SK-N-DZ (cell line): Measurements from ENCODE around the gene RBM28.

Source experiments
- DNase-seq: peaks from one replicate; pipeline ENCODE4 v3.0.0-alpha.2; 2015; ENCODE audit warnings: low spot score
- small RNA-seq, 2 experiments: library from RNA; depleted of rRNA; stranded (forward); fragments of <200 nt; gene quantifications; one replicate each; pipeline ENCODE3, GENCODE V24; 2014

The RBM28 gene

GRCh38 chr7:128262273-128263028, 81.3 kb downstream of the RBM28 start:
- no peak for DNase-seq

DNA sequence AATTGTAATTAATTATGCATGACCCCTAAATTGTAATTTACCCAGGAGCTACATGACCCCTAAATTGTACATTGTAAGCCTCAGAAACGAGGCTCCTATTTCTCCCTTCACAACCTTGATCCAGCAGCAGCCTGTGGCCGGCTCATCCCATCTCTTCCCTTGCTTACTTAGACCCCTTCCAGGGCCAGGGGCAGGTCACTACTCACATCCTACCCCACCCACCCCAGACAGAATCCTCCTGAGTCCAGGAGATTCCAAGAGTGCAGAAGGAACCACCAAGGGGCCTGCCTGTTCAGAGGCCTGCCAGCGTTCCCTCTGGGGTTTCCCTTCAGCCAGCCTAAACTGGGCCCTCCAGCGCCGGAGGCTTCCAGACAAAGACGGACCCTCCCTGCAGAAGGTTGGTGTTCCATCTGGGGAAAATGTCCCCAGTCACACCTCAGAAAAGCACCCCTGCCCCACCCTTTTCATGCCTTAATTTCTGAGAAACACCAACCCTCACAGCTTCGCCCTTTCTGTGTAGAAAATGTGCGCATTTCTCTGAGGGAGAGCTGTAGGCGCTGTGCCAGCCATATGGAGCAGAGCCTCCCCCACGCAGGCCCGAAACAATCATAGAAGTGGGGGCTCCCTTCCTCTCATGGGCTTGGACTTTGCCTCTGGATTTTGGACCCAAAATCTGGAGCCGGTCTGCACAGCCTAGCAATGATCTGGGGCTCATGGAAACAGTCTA, 83.5 kb downstream of the RBM28 start:
- DNase-seq: no peak

DNA sequence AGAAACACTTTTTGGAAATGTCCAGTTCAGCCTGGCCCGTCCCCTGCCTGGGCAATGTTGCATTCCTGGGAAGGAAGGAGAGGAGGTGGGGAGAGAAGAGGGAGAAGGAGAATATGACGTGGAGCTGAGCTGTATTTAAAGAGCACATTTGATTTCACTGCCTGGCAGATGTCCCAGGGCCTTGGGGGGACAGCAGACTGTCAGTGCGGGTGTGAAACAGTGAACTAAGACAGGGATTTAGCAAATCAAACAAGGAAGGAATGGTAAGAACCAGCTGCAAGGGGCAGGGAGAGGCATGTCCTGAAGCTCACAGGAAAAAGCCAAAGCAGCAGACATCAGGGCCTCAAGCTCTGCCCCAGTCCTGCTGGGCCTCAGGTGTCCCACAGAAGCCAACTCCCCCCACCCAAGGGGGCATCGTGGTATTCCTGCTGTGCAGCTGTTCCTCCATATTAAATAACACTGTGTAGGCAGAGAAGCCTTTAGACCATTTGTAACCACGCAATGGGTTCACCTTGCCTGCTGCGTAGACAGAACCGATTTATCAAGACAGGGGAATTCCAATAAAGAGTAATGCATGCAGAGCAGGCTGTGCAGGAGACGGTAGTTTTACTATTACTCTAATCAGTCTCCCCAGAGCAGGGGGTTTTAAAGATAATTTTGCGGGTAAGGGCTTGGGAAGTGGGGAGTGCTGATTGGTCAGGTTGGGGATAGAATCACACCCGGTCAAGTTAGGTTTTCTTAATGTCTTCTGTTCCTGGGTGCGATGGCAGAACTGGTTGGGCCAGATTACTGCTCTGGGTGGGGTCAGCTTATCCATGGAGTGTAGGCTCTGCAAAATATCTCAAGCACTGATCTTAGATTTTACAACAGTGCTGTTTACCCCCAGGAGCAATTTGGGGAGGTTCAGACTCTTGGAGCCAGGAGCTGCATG, 84.3 kb downstream of the RBM28 start:
- no peak for DNase-seq

GRCh38 chr7:128257458-128257857, 86.2 kb downstream of the RBM28 start:
- no peak for DNase-seq

GRCh38 chr7:128255271-128255670, 88.4 kb downstream of the RBM28 start:
- no peak for DNase-seq

DNA sequence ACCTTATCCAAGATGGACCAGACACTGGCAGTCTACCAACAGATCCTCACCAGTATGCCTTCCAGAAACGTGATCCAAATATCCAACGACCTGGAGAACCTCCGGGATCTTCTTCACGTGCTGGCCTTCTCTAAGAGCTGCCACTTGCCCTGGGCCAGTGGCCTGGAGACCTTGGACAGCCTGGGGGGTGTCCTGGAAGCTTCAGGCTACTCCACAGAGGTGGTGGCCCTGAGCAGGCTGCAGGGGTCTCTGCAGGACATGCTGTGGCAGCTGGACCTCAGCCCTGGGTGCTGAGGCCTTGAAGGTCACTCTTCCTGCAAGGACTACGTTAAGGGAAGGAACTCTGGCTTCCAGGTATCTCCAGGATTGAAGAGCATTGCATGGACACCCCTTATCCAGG, 89.2 kb downstream of the RBM28 start:
- DNase-seq: no peak

GRCh38 chr7:128253701-128254100, 90.0 kb downstream of the RBM28 start:
- DNase-seq: no peak

DNA sequence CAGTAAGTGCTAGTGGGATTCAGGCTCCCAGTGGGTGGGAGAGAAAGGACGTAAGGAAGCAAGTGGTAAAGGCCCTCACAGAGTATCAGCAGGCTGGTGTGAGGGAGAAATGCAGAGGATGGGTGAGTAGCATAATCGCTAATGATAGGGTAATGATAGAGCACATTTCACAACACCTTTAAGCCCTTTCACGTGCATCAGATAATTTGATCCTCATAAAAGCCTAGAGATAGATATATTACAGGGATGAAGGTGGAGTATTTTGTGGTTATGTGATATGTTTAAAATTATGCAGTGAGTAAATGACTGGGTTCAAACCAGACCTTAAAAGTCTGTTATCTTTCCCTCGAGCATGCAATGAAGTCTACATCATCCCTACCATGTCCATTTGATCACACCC, 92.4 kb downstream of the RBM28 start:
- DNase-seq: no peak

Small RNA genes within 50 kb of the gene (small RNA-seq; reads per million reads assigned to genes)
- gene RNU7-27P: 0 reads per million in 2 experiments
